LoVo (cell line): ENCODE results near the gene C20orf202.
"Not testable (repeated sequence)": the region's sequence is repeated elsewhere in the genome, so short reads cannot be mapped to it uniquely, and the experiment has no call there.

Source experiments
- DNase-seq: peaks from one replicate; pipeline ENCODE4 v3.0.0-alpha.2; 2016; ENCODE audit warnings: low spot score

Gene C20orf202

DNA sequence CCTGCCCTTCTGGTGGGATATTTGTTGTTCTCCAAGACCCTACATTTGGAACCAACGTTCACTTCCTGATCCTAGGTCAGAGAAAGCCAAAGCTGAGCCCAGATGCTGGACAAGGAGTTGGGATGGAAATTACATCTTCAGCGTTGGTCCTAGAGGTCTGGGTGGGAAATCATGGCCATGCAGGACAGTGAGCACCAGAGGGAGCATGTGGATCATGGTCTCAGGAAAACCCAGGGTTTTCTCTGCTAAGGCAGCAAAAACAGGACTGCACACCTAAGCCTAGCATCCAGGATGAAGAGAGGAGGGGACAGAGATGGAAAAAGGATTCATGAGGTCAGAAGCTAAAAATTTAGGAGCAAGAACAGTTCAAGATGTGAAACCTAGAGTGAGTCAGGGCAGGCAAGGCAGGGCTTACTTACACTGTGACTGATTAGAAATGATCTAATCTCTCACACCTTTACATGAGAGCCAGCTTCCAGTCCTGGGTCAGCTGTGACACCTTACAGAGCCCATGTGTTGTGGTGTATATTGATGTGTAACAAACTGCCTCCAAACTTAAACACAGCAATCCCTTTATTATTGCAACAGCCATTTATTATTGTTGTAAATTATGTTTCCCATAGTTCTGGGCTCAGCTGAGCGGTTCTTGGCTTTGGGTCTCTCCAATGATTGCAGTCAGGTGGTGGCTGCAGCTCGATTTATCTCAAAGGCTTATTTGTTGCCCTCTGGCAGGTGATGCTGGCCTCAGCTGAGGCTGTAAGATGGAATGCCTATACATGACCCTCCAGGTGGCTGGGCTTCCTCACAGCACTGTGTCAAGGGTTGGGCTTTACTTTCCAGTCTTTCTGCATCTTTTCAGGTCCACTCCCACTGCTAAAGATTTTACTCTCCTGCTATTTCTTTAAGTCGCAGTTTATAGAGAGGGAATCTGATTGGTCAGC is 6.5 kb downstream of the C20orf202 start:
- no peak for DNase-seq

DNA sequence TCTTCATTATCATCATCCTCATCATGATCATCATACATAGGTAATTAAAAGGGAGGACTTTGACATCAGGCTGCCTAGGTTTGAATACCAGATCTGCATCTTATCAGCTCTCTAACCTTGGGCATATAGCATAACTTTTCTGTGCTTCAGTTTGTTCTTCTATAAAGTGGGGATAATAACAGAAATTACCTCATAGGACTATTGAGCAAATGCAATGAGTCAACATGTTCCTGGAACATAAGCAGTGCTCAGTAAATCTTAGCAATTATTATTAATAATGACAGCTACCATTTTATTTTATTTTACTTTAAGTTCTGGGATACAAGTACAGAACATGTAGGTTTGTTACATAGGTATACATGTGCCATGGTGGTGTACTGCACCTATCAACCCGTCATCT is 7.2 kb downstream of the C20orf202 start:
- DNase-seq = no peak

DNA sequence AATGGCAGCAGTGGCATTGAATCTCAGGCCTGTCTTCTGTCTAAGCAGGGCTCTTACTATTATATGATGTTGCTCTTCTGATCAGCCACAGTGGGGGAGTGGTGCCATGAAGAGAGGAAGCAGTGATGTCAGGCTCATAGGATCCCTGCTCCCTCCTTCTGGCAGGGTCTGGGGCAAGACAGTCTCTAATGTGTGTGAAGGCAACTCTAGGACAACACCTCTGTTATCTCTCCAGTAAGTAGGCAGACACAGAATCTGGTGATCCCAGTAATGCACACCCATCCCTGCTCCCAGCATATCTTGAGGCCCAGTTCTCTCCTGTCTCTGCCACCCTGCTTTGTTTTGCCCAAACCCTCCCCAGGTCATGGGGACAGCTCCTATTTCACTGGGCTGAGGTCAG is 8.8 kb downstream of the C20orf202 start:
- no peak for DNase-seq

DNA sequence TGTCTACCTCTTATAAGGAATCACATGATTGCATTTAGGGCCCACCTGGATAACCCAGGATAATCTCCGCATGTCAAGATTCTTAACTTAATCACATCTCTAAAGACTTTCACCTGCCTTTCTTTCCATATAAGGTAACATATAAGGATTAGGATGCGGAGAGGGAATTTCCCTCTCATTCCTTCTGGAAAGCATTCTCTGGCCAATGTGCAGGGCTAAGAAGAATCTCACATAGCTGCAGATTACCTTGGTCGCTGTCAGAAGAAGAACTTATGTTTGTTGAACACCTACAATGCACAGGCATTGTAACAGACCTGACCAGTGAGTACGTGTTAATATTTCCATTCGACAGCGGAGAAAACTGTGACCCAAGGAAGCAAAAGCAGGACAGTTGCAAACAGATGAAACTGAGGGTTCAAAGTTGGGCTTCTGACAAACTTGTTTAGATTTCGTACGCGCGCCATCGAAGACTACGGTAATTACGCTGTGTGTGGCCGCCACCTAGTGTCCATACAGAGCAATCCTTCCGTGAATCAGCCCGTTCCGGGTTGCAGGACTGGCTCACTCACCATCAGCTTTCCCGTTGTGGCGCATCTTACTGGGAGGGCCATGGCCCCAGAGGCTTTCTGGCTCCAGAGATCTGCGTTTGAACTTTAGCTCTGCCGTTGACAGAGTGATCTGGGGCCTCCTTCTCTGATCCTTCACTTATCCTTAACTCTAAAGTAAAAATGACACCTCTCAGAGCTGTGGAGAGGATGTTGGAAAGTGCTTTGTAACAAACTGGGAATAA is 9.5 kb downstream of the C20orf202 start:
- peak; percentile 71 for DNase-seq

DNA sequence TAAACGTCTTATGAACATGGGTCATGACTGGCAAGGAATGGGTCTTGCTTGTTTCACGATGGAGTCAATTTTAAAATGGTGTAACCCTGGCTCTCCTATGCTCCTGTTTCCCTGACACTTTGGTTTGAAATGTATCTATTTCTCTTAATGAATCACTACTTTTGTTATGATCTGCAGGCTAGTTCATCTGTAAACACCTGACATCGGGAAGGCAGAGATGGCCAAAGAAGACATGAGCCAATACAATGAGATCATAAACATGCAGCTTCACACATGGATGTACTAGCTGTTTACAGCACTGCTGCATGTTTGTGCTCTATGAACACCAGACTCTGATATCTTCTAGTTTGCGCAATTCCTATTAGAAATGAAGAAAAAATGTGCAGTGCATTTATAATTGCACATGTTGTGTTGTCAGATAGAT is 11.6 kb downstream of the C20orf202 start:
- DNase-seq = no peak

DNA sequence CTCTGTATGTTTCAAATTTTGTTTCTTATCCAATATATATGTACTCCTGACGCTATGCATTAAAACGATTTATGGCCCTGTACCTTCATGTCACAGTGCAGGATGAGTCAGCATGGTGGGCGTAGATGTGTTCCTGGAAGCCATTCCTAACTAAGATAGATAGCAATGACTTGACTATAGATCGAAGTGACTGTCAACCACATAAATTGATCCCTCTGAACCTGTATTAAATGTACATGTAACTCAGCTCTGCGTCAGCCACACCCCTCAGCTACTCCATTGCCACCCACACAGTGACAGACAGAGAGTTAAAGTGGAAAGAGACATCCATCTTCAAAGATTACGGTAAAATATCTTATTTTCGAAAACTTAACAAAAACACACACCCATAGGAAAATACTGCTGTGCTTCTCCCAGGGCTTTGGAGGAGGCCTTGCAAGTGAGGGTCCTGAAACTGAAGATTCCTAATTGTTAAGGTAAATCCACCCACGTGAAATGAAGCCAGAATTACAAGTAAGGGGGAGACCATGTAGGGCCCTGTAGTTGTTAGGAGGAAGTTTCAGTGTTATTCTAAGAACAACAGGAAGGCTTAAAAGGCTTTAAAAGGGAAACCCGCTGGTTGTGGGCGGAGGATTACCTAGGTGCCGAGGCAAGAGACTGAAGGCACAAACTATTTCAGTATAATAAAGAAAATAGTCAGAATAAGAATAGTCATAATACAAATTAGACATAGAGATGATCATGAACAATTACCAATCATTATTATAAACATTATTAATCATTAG is 12.3 kb downstream of the C20orf202 start:
- no peak for DNase-seq

DNA sequence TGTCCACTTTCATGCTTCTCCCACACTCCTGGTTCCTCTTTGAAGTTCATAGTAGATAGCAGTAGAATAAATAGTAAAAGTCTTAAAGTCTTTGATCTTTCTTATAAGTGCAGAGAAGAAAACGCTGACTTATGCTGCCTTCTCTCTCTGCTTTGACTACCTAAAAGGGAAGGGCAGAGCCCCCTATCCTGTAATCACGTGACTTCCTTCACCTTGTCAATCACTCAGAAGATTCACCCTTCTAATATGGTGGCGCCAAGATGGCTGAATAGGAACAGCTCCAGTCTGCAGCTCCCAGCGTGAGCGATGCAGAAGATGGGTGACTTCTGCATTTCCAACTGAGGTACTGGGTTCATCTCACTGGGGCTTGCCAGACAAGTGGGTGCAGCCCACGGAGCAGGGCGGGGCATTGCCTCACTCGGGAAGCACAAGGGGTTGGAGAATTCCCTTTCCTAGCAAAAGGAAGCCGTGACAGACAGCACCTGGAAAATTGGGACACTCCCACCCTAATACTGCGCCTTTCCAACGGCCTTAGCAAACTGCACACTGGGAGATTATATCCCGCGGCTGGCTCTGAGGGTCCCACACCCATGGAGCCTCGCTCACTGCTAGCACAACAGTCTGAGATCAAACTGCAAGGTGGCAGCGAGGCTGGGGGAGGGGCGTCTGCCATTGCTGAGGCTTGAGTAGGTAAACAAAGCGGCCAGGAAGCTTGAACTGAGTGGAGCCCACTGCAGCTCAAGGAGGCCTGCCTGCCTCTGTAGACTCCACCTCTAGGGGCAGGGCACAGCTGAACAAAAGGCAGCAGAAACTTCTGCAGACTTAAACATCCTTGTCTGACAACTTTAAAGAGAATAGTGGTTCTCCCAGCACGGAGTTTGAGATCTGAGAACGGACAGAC is 13.5 kb downstream of the C20orf202 start:
- not testable (repeated sequence) for DNase-seq

DNA sequence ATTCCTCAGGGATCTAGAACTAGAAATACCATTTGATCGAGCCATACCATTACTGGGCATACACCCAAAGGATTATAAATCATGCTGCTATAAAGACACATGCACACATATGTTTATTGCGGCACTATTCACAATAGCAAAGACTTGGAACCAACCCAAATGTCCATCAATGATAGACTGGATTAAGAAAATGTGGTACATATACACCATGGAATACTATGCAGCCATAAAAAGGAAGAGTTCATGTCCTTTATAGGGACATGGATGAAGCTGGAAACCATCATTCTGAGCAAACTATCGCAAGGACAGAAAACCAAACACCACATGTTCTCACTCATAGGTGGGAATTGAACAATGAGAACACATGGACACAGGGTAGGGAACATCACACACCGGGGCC is 19.5 kb downstream of the C20orf202 start:
- not testable (repeated sequence) for DNase-seq

DNA sequence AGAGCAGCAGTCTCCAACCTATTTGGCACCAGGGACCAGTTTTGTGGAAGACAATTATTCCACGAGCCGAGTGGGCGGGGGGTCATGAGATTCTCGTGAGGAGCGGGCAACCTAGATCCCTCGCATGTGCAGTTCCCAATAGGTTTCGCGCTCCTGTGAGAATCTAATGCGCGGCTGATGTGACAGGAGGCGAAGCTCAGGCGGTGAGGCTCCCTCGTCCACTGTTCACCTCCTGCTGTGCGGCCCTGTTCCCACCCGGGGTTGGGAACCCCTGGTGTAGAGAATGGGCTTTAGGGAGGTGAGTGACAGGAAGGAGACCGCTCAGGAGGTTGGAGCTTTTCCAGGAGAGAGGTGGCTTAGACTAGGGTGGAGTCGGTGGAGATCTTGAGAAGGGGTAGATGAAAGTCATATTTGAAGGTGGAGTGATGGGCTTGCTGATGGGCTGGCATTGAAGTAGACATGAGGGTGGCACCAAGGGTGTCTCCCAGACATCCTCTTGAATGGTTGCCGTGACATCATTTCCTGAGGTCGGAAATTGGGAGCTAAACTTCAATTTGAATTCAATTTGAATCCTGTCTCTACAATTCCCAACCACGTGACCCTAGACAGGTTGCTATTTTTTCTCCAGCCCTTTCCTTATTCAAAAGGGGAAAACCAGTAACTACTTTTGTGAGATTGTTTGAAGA is 21.1 kb downstream of the C20orf202 start:
- no peak for DNase-seq

DNA sequence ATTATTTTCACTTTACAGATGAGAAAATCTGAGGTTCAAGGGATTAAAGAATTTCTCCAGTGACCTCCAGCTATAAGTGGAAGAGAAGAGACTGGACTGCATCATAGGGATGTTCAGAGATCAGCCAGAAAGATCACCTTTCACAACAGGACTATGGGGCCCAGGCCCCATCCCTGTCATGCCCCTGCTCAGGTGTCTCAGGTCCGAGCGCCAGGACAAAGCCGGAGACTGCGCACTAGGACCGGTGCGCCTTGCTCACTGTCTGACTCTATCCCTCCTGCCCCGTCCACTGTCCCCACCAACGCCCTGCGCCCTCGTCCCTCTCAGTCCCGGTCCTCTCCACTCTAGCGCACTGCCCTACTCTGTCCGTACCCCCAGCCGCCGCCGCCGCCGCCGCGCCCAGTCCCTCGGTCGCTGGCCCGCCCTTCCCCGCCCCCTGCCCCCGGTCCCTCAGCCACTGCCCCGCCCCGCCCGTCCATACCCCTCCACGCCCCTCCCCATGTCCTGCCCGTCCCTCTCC is 22.1 kb downstream of the C20orf202 start:
- DNase-seq = no peak

DNA sequence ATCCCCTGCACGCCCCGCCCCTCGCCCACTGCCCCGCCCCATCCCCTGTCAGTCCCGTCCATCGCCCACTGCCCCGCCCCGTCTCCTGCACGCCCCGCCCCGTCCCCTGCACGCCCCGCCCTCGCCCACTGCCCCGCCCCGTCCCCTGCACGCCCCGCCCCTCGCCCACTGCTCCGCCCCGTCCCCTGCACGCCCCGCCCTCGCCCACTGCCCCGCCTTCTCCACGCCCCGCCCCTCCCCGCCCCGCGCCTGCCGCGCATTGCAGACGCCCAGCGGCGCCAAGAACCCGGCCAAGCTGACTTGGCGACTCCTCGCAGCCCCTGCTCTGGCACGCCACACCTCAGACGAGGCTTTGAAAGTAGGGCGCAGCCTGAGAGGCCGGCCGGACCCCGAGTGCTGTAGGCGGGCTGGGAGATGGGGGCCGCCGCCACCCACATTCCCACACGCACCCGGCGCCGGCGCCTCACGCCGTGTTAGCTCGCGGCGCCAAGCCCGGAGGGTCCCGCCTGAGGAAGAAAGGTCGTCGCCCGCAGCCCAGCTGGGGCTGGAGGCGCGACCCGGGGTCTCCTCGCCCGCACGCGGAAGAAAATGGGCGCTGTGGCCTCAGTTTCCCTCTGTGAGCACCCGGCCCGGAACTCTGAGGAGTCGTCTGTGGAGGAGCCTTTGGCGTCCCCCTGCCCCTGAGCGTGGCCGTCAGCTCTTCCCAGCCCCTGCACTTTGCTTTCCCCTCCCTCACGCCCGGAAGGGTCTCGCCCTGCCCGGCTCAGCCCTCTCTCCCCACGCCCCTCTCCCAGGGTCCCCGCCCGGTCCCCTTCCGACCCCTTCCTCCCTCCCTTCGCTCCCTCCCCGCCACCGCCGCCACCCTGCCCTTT is 22.8 kb downstream of the C20orf202 start, which contains the start of gene RAD21L1:
TSS of gene RAD21L1 (plus strand) at position 262 of the 872 bp plus-strand sequence. CDS start 2,410 bp downstream, outside the sequence.
- peak; percentile 76 for DNase-seq

DNA sequence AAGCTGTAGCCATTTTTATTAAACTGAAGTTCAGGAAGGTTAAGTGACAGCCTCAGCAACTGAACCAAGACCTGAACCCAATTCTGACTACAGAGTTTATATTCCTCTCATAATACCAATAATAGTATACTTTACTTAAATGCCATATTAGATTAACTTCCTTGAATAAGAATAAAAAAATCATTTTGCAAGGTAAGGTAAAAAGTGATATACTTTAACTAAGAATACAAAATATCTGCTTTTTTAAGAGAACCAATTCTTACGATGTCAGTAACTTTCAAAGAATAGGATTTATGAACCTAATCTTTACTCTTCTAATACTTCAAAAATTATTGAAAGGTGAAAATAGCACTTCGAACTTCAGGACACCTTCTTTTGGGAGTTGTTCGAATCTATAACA is 26.3 kb downstream of the C20orf202 start:
- DNase-seq = no peak

DNA sequence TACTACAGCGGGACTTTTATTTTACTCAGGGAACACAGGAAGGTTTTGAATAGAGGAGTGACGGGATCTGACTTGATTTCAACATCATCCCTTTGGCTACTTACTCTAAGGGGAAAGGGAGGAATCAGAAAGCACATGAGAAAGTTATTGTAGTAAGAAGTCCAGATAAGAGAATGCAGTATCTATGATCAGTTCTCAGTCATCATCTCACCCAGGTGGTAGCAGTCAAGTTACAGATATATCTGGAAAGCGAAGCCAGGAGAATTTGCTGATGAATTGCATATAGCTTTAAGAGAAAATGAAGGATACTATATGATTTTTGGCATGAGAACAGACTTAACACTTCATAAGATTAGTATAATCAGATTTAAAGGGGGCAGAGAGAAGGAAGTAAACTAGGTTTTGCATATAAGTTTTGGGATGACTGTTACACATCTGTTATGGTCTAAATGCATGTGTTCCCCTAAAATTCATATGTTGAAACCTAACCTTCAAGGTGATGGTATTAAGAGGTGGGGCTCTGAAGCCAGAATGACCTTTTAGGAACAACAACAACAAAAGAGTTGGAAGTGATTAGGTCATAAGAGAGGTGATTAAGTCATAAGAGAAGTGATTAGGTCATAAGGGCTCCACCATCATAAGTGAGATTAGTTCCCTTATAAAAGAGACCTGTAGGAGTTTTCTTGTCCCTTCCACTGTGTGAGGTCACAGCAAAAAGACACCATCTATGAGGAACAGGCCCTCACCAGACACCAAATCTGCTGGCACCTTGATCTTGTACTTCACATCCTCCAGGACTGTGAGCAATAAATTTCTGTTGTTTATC is 29.2 kb downstream of the C20orf202 start:
- DNase-seq = no peak

DNA sequence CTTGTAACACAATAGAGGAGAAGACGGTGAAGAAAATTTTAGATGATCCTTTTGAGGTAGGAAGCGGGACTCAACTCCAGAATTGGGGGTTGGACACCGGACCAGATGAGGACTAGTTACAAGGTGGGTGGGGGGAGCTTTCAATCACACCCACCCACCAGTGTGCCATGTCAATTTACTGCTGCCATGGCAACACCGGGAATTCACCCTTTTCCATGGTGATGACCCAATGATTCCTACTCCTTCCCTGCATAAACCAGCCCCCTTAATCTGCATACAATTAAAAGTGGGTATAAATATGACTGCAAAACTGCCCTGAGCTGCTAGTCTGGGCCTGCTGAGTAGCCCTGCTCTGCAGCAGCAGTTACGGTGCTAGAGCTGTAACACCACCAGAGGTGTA is 37.3 kb downstream of the C20orf202 start:
- DNase-seq = no peak

DNA sequence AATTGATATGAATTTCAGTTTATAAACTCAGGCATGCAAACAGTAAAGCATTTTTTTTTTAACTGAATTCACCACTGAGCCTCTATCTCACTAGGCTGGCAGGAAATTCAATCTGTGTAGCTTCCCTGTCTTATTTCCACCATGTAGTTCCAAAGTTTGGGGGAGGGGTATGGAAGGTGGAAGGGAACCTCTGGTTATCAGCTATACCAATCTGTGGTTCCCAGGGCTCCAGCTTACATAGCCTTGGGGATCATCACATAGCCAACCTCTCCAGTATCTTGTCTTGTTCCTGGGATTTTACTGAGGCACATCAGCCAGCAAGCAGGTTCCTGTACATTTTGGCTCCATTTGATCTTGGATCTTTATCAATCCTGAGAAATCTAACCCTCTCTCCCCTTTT is 38.2 kb downstream of the C20orf202 start:
- DNase-seq = no peak

DNA sequence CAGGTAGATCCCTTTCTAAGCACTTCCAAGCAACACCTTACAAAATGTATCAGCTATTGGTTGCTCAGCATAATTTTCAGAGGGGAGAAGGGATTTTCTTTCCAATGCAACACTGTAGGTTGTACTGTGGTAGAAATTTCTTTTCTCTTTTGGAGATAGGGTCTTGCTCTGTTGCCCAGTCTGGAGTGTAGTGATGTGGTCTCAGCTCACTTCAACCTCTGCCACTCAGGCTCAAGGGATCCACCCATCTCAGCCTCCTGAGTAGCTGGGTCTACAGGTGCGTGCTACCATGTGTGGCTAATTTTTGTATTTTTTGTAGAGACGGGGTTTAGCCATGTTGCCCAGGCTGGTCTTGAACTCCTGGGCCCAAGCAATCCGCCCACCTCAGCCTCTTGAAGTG is 38.8 kb downstream of the C20orf202 start:
- no peak for DNase-seq

DNA sequence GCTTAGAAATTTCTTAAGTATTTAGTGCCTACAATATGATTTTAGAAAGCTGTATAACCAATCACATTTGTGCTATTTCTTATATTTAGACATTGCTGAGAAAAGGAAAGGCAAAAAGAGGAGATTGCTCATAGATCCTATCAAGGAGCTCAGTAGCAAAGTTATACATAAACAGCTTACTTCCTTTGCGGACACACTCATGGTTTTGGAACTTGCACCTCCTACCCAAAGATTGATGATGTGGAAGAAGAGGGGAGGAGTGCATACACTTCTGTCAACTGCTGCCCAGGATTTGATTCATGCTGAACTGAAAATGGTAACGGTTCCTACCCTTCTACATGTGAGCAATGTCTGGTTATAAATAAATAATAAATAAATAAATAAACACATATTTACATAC is 39.3 kb downstream of the C20orf202 start:
- no peak for DNase-seq

DNA sequence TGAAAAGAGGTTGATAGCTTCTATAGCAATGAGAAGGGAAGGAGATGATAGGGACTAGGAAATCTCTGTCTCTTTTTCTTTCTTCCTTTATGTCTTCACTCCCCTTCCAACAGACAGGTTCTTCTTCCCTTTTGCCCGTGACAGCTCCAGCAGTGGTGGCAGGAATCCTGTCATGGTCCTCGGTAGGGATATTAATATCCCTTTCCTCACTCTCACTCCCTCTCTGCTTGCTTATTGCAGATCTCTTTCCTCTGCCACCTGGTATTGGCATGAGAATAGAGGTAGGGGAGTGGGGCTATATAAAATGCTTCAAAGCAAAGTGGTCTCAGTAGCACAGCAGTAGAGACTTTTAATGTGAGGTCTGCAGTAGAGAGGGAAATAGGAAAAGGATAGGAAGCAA is 42.3 kb downstream of the C20orf202 start:
- no peak for DNase-seq
